IPS-18a (cell line): ENCODE measurements around the gene NTM.

Experiments
- H3K27ac ChIP-seq: one replicate; pipeline ENCODE4 v1.5.1; 2013; ENCODE audit warnings: low read length
- H3K27me3 ChIP-seq: one replicate; pipeline ENCODE4 v1.6.1; 2013; ENCODE audit warnings: mild to moderate bottlenecking, low read length; ENCODE audit not compliant: control insufficient read depth, insufficient read depth
- H3K36me3 ChIP-seq: one replicate; pipeline ENCODE4 v1.6.1; 2013; ENCODE audit warnings: low read depth, low read length; ENCODE audit not compliant: control insufficient read depth
- H3K4me1 ChIP-seq: one replicate; pipeline ENCODE4 v1.6.1; 2013; ENCODE audit warnings: low read depth, low read length; ENCODE audit not compliant: control insufficient read depth
- H3K4me3 ChIP-seq: one replicate; pipeline ENCODE4 v1.5.1; 2013; ENCODE audit warnings: low read length
- H3K9ac ChIP-seq: one replicate; pipeline ENCODE4 v1.6.1; 2013; ENCODE audit warnings: mild to moderate bottlenecking, low read length, moderate library complexity
- H3K9me3 ChIP-seq: one replicate; pipeline ENCODE4 v1.6.1; 2013; ENCODE audit warnings: low read depth, low read length; ENCODE audit not compliant: control insufficient read depth

NTM gene

DNA sequence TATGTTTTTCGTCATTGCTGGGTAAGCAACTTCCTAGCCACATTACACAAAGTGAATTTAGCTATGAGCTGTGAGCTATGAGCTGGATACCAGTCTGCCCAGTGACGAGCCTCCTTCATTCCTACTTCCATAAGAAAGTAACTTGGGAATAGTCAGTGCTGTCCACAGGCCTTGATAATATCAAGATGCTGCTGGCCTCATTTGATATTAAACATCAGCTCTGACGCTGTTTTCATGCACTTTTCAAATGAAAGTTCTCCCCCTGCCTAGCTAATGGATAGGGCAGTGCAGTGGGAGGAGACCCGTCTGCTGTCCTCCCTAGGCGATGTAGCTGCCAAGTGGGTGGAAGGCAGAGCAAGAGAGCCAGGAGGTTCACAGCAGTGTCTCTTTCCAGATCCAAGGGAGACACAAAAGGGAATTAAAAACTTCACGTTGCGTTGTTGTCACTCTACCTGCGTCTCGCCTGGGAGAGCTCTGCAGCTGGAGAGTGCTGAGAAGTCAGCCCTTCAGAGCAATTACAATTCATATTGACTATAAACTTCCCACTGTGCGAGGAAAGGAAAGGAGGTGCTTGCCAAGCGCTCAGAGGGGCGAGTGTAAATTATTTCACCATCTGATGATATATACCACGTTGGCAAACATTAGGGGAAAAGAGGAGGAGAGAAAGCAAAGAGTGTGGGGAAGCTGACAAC, 861.4 kb downstream of the NTM start:
- H3K9ac ChIP-seq, result no peak overlapping the region
- H3K4me1 ChIP-seq, result no peaks in the 10 kb centered on the region
- H3K27me3 ChIP-seq, result no peaks in the 10 kb centered on the region
- no peaks in the 10 kb centered on the region for H3K36me3 ChIP-seq
- H3K9me3 ChIP-seq, result no peaks in the 10 kb centered on the region
- no peak overlapping the region for H3K27ac ChIP-seq
- H3K4me3 ChIP-seq, result no peak overlapping the region

DNA sequence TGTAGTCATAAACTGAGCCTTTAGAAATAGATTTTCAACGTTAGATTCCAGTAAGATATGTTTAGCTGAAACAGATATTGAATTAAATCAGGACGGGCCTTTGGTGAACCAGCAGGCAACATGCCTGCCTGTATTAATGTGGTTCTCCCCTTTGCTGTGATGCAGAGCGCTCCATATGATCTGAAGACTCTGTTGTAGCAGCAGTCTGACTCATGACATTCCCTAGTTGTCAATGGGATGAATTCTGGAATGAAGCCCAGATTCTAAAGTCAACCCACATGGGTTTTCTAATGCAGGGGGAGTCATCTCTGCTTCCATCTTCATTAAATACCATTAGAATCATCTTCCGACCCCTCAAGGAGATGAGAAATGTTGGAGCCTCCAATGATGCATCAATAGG, 864.5 kb downstream of the NTM start:
- H3K27ac ChIP-seq, result no peak overlapping the region
- no peaks in the 10 kb centered on the region for H3K36me3 ChIP-seq
- no peak overlapping the region for H3K9ac ChIP-seq
- no peak overlapping the region for H3K4me3 ChIP-seq
- no peaks in the 10 kb centered on the region for H3K4me1 ChIP-seq
- H3K27me3 ChIP-seq, result no peaks in the 10 kb centered on the region
- H3K9me3 ChIP-seq, result no peaks in the 10 kb centered on the region

DNA sequence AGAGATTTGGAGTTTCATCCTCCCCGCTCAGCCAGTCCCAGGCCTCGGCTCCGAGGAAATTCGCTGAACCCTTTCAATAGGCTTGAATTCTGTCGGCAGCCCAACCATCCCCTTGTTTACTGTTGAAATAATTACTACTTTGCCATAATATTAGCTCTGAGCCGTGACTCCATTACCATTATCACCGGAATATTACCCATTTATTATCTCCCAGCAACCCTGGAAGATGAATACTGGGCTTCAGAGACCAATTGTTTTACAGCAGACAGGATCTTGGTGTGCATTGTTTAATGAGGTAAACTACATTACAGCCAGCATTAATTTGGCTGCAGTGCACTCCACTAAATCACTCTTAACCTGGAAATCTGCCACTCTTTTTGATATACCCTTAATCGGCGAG, 867.4 kb downstream of the NTM start:
- Histone ChIP-seq H3K36me3 (no peaks in the 10 kb centered on the region), H3K27me3 (no peaks in the 10 kb centered on the region)

DNA sequence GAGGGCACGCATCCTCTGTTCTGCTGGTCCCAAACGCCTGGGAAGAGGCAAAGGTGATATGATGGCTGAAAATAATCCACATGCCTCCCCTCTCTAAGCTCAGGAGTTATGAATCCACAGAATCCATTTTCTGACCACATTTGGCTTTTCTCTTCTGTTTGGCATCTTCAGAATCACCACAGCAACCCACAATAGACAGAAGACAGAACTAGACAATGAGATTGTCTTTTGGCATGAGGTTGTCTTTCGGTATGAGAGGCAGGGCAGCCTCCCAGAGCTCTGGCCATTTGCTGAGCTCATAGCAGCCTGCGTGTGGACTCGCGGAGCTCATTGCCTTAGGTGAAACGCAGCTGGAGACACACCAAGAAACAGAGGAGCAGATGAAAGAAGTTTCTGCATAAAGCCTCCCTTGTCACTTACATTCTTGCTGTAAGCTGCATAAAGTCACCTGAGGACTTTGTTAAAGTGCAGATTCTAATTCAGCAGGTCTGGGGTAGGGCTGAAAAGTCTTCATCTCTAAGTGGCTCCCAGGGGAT, 868.0 kb downstream of the NTM start:
- peaks cover 15% of the 10 kb centered on the region for H3K4me1 ChIP-seq
- H3K36me3 ChIP-seq, result no peaks in the 10 kb centered on the region
- H3K27me3 ChIP-seq, result no peaks in the 10 kb centered on the region
- no peak overlapping the region for H3K9ac ChIP-seq
- no peaks in the 10 kb centered on the region for H3K9me3 ChIP-seq
- H3K4me3 ChIP-seq, result no peak overlapping the region
- no peak overlapping the region for H3K27ac ChIP-seq

More for the DNA sequence above, 867.4 kb downstream of the NTM start:
- H3K9ac ChIP-seq, result no peak overlapping the region
- H3K9me3 ChIP-seq, result no peaks in the 10 kb centered on the region
- H3K27ac ChIP-seq, result no peak overlapping the region
- peaks cover 12% of the 10 kb centered on the region for H3K4me1 ChIP-seq
- no peak overlapping the region for H3K4me3 ChIP-seq

DNA sequence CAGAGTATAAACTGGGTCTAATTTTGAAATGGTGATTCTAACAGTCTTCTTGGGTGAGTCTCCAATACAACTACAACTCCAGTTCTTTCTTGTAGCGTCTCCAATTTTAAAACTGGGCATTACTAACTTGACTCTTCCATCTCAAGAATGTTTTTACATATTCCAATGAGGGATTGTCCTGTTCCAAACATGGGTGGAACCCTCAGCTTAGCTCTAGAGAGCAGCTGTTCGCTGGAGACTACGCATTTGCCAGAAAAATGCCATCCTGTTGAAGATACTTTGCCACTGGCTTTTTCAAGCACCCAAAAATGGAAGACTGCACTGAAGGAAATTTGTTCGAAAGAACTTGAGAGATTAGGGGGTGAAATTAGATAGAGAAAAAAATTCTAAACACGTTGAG, 870.0 kb downstream of the NTM start:
- Histone ChIP-seq H3K4me1 (peaks cover 15% of the 10 kb centered on the region), H3K9ac (no peak overlapping the region), H3K27ac (no peak overlapping the region), H3K36me3 (no peaks in the 10 kb centered on the region), H3K27me3 (no peaks in the 10 kb centered on the region), H3K4me3 (no peak overlapping the region), H3K9me3 (no peaks in the 10 kb centered on the region)

DNA sequence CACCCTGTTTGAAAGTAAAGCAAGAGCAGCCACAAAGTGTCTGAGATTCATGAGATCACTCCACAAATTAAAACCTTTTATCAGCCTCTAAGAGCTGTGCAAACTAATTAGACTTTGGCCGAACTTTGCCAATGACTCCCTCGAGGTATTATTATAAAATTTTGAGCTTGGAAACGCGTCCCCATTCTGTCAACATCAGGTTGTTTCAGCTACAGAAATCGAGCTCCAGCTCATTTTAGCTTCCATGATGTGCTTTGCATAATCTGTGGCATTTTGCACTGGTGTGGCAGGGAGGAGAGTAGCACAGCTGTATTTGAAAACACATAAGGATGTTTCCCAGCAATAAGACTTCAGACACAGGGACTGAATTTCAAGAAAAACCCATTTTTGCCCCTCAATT, 872.2 kb downstream of the NTM start:
- Histone ChIP-seq H3K9me3 (no peaks in the 10 kb centered on the region), H3K27me3 (no peaks in the 10 kb centered on the region), H3K27ac (no peak overlapping the region), H3K36me3 (no peaks in the 10 kb centered on the region), H3K4me3 (no peak overlapping the region), H3K4me1 (peaks cover 15% of the 10 kb centered on the region), H3K9ac (no peak overlapping the region)

DNA sequence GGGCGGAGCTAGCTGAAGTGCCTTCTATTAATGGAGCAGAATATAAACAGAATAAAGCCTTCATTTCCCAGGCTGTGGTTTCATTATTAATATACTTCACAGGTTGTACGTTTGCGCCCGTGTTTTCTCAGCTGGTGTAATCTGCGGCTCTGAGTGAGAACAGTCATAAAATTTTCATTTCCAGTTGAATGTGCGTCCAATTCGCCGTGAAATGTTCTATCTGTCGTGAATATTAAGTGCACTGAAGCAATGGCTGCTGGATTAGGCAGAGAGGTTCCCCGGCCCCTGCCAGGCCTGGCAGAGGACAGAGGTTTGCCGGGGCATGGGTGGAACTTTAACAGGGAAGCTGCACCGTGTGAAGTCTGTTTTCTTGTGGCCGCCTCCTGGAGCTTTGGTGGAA, 874.4 kb downstream of the NTM start:
- no peak overlapping the region for H3K27ac ChIP-seq
- no peaks in the 10 kb centered on the region for H3K27me3 ChIP-seq
- no peaks in the 10 kb centered on the region for H3K36me3 ChIP-seq
- peaks cover 15% of the 10 kb centered on the region for H3K4me1 ChIP-seq
- no peak overlapping the region for H3K4me3 ChIP-seq
- no peak overlapping the region for H3K9ac ChIP-seq
- H3K9me3 ChIP-seq, result no peaks in the 10 kb centered on the region

DNA sequence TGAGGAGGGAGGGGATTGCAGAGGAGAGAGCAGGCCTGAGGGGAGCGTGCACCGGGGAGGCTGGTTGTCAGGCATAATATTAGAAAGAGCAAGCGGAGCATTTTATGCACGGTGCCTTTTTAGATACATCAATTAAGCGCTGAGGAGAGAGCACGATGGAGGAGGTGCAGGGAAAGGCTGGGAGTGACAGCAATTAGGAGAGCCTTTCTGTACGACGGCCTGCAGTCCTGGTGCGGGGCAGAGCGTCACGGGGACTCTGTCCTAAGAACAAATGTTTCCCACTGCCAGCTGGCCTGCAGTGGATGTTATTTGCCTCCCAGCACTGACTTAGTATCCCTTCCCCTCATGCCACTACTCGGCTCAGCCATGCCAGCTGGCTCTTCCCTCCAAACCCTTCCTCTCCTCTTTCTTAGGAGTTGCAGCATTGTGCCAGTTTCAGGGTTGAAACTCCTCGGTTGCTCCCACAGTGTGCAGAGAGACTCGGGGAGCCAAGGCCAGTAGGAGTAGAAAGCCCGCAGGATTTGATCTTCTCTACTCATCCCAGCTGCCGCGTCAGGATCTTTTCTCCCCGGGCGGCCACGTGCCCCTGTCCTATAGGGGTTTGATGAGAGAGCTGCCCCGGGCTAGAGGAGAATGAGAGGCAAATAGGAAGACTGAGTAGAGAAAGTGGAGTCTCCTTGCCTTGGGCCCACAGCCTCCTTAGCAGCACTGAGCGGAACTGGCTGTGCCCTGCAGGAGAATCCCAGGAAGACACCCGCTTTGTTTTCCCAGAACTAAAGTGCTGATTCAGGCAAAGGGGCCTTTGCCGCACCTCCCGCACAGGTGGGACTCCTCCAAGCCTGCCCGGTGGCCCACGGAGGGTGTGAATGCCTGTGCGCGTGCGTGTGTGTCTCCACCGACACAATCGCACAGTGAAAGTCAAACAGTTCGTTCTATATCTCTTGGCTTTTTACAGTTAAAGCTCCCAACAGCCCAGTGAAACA, 875.3 kb downstream of the NTM start:
- H3K27ac ChIP-seq, result no peak overlapping the region
- H3K4me3 ChIP-seq, result no peak overlapping the region
- peaks cover 15% of the 10 kb centered on the region for H3K4me1 ChIP-seq
- no peaks in the 10 kb centered on the region for H3K9me3 ChIP-seq
- no peak overlapping the region for H3K9ac ChIP-seq
- no peaks in the 10 kb centered on the region for H3K27me3 ChIP-seq
- H3K36me3 ChIP-seq, result no peaks in the 10 kb centered on the region

DNA sequence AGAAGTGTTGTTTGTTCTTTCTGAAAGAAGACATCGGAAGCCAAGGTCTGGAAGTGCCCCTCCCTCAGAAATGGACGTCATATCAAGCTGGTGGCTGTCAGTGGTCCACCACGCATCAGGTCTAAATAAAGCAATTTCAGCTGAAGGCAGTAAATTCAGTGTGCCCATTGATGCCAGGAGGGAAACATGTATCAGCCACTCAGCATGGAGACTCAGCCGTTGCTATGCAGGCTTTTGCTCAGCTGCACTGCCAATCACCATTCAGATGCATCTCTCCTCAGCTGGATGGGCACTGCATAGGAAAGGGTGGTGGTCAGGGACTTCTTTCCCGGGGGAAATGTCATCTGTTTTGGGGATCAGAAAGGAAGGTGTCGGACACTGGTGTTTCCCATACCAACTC, 878.2 kb downstream of the NTM start:
- H3K9me3 ChIP-seq, result no peaks in the 10 kb centered on the region
- no peaks in the 10 kb centered on the region for H3K4me1 ChIP-seq
- H3K4me3 ChIP-seq, result no peak overlapping the region
- H3K27me3 ChIP-seq, result no peaks in the 10 kb centered on the region
- no peaks in the 10 kb centered on the region for H3K36me3 ChIP-seq
- no peak overlapping the region for H3K9ac ChIP-seq
- no peak overlapping the region for H3K27ac ChIP-seq

DNA sequence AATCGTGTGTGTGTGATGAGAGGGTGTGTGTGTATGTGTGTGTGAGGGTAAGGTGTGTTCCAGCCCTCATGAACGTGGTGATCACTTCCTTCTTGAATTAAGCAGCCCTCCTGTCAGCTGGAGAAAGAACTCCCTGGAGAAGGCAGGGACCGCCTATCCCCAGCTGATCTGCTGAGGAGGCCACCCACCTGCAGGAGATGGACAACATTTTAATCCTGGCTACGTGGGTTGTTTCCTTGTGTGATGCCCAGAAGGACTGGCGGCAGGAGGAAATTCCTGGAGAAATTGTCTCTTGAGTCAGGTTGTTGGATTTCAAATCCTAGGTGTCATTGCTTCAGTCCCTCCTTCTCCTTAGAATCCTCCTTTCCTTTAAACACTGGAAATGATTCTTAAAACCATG, 878.8 kb downstream of the NTM start:
- H3K27ac ChIP-seq, result no peak overlapping the region
- no peaks in the 10 kb centered on the region for H3K27me3 ChIP-seq
- H3K36me3 ChIP-seq, result no peaks in the 10 kb centered on the region
- no peaks in the 10 kb centered on the region for H3K4me1 ChIP-seq
- H3K4me3 ChIP-seq, result no peak overlapping the region
- no peak overlapping the region for H3K9ac ChIP-seq
- no peaks in the 10 kb centered on the region for H3K9me3 ChIP-seq

DNA sequence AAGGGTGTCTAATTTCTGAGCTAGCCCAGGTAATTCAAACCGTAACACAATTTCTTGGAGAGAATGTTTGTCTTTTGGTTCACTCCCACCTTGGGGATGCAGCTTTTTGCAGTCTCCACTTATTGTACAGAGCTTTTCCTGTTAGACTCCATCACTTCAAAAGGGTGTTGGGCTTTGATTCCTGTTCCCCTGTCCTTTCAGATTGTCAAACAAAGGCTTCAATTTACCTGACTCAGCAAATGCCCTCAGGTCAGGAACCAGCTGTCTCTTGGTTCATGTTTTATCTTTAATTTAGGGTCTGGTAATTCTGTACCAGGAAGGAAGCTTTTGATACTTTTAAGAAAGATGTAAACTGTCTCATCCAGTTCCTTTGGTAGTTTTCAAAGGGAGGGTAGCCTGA, 880.6 kb downstream of the NTM start:
- no peak overlapping the region for H3K9ac ChIP-seq
- H3K27me3 ChIP-seq, result no peaks in the 10 kb centered on the region
- no peaks in the 10 kb centered on the region for H3K9me3 ChIP-seq
- no peaks in the 10 kb centered on the region for H3K4me1 ChIP-seq
- no peak overlapping the region for H3K4me3 ChIP-seq
- H3K27ac ChIP-seq, result no peak overlapping the region
- no peaks in the 10 kb centered on the region for H3K36me3 ChIP-seq
